Smooth muscle cell (in vitro differentiated cells): Measurements from ENCODE around the gene CCER1. TPM values are rescaled to one million over a fixed set of nuclear protein-coding genes. Genes with fewer than 3 reads are reported as not detected.

Experiments
- DNase-seq: peaks from one replicate; lab custom pipeline; 2025; ENCODE audit not compliant: unreplicated experiment; lab: John Stamatoyannopoulos, UW
- H2AFZ ChIP-seq: fragments of 200-600 bp; sonication (generic); 2 replicates; pipeline ENCODE4 v1.6.0; 2016; ENCODE audit warnings: antibody characterized with exemption, low read depth, mild to moderate bottlenecking
- H3F3A ChIP-seq: fragments of 200-600 bp; sonication (generic); 2 replicates; pipeline ENCODE4 v1.6.0; 2017; ENCODE audit warnings: antibody characterized with exemption, low read depth
- H3K27ac ChIP-seq: fragments of 200-600 bp; sonication (generic); 2 replicates; pipeline ENCODE4 v1.5.1; 2016; ENCODE audit warnings: low read depth, mild to moderate bottlenecking
- H3K27me3 ChIP-seq: fragments of 200-600 bp; sonication (generic); 2 replicates; pipeline ENCODE4 v1.6.1; 2016; ENCODE audit warnings: low read depth, mild to moderate bottlenecking
- H3K36me3 ChIP-seq: fragments of 200-600 bp; sonication (generic); 2 replicates; pipeline ENCODE4 v1.5.1; 2016; ENCODE audit warnings: low read depth
- H3K4me1 ChIP-seq: fragments of 200-600 bp; sonication (generic); 2 replicates; pipeline ENCODE4 v1.5.1; 2016; ENCODE audit warnings: low read depth
- H3K4me2 ChIP-seq: fragments of 200-600 bp; sonication (generic); 2 replicates; pipeline ENCODE4 v1.6.0; 2016; ENCODE audit warnings: mild to moderate bottlenecking
- H3K4me3 ChIP-seq: fragments of 200-600 bp; sonication (generic); 2 replicates; pipeline ENCODE4 v1.5.1; 2016; ENCODE audit warnings: mild to moderate bottlenecking
- H3K79me2 ChIP-seq: fragments of 200-600 bp; sonication (generic); 2 replicates; pipeline ENCODE4 v1.6.0; 2016; ENCODE audit warnings: low read depth, mild to moderate bottlenecking
- H3K9ac ChIP-seq: fragments of 200-600 bp; sonication (generic); 2 replicates; pipeline ENCODE4 v1.6.0; 2016; ENCODE audit warnings: low read depth
- H3K9me3 ChIP-seq: fragments of 200-600 bp; sonication (generic); replicated peaks from 2 replicates; pipeline ENCODE4 v1.5.1; 2016; ENCODE audit warnings: low read depth
- H4K20me1 ChIP-seq: fragments of 200-600 bp; sonication (generic); 2 replicates; pipeline ENCODE4 v1.6.0; 2016; ENCODE audit warnings: low read depth
- CTCF ChIP-seq: fragments of 200-600 bp; sonication (generic); IDR thresholded peaks from 2 replicates; pipeline ENCODE4 v1.5.1; 2017; ENCODE audit warnings: borderline replicate concordance, mild to moderate bottlenecking, antibody characterized with exemption; ENCODE audit not compliant: insufficient read depth, poor library complexity, severe bottlenecking
- WGBS: methylation state at CpG from one replicate; pipeline ENCODE4 v1.1.7; 2016; ENCODE audit warnings: low lambda C conversion rate; 5-methylcytosine and 5-hydroxymethylcytosine counted together
- polyA plus RNA-seq: library from polyadenylated mRNA; unstranded; fragments of >200 nt; fragmentation: Nextera tagmentation; extraction: Ambion mirVana; gene quantifications from 2 replicates; pipeline ENCODE4 v1.2.1, GENCODE V29; 2016
- total RNA-seq: library from RNA; depleted of rRNA; stranded (reverse); fragments of >200 nt; gene quantifications from 2 replicates; pipeline ENCODE4 v1.2.3, GENCODE V29; 2014

The CCER1 gene, protein sequence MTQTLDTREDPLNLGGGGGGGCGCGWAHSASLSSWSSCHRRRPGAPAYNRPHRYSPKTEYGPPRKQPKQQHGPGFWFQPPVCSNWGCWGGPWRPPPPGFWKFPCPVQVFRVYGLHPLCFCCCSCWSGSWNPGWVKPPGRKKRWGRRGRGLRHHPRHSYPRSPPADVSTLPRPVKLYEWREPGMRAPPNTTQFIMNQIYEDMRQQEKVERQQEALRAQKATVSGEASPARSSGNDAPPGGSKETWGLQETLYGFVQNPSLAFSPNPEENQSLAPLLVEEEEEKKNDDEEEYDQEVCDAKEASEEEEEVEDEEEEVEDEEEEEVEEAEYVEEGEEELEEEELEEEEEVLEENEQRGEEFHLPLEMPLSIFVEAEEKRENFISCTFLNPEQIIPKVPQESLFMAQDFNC
- total RNA-seq (not detected in 2 replicates), polyA plus RNA-seq (not detected in 2 replicates)

DNA sequence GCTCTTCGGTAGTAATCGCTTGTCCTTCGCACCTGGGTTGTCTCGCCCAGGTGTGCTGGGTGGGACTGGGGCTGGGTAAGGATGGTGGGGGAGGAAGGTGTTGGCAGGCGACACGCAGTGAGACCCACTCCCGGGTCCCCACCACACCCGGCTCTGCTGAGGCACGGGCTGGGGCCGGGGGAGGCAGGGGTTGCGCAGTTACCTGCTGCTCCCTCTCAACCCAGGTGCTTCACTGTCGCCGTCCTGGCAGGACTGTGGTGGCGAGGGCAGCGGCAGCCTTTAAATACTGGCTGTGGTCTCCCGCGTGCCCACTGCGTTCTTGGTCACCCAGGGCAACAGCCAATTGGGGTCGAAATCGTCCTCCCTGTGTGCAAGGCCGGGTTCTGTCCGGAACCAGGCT lies at the start of gene CCER1:
TSS of gene CCER1 (minus strand) at position 256 of the 400 bp plus-strand sequence. CDS start 434 bp downstream, outside the sequence.
- H3K4me2 ChIP-seq, result no peak within 1 kb of the TSS
- no peak within 1 kb of the TSS for H2AFZ ChIP-seq
- DNase-seq, result no peak
- no peaks in the 10 kb centered on the region for H3F3A ChIP-seq
- H3K4me1 ChIP-seq, result no peaks in the 10 kb centered on the region
- no peaks in the 10 kb centered on the region for H3K36me3 ChIP-seq
- H4K20me1 ChIP-seq, result no peaks in the 10 kb centered on the region
- H3K4me3 ChIP-seq, result no peak within 1 kb of the TSS
- H3K79me2 ChIP-seq, result no peaks in the 10 kb centered on the region
- no peak within 1 kb of the TSS for H3K9ac ChIP-seq
- WGBS, result 97% methylated on average over 20 of the region's 22 CpGs
- H3K27ac ChIP-seq, result no peak within 1 kb of the TSS
- no peaks in the 10 kb centered on the region for H3K27me3 ChIP-seq
- no peak for TF ChIP-seq CTCF
- H3K9me3 ChIP-seq, result no peaks in the 10 kb centered on the region

DNA sequence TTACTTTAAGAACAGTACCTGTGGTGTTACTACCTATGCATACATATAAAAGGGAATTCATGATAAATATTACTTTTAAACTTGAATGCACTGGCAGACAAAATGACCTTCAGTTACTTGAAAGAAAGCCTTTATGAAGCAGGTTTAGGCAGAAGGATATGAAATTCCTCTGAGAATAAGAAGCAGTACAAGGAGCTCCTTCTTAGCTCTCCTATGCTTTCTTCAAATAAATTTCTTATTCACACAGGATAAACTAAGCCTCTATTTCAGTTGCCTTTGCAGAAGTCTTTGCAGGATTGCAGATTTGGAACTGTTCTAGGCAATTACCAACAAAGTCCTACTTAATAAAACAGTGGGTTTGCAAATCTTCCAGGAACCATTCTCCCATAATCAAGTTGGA lies 48.8 kb upstream of the CCER1 start:
- no peak for DNase-seq
- TF ChIP-seq CTCF, result no peak
- no peaks in the 10 kb centered on the region for H4K20me1 ChIP-seq

GRCh38 chr12:91001306-91001705 lies 46.3 kb upstream of the CCER1 start:
- no peaks in the 10 kb centered on the region for H3K27me3 ChIP-seq
- H3K9ac ChIP-seq, result no peak overlapping the region
- no peak overlapping the region for H2AFZ ChIP-seq
- peak overlapping the region; percentile 74 for H3K27ac ChIP-seq
- no peak for TF ChIP-seq CTCF
- H3K79me2 ChIP-seq, result no peaks in the 10 kb centered on the region
- no peaks in the 10 kb centered on the region for H3K9me3 ChIP-seq
- no peaks in the 10 kb centered on the region for H3K36me3 ChIP-seq
- DNase-seq, result no peak
- H3F3A ChIP-seq, result no peaks in the 10 kb centered on the region
- no peak overlapping the region for H3K4me2 ChIP-seq
- peaks cover 9% of the 10 kb centered on the region for H3K4me1 ChIP-seq
- H3K4me3 ChIP-seq, result no peak overlapping the region
- WGBS, result 96% methylated on average over 1 of the region's 1 CpG
- H4K20me1 ChIP-seq, result no peaks in the 10 kb centered on the region

More for the DNA sequence above, 48.8 kb upstream of the CCER1 start:
- Histone ChIP-seq H3K36me3 (no peaks in the 10 kb centered on the region), H3K9ac (no peak overlapping the region), H2AFZ (no peak overlapping the region), H3K9me3 (no peaks in the 10 kb centered on the region), H3K4me3 (no peak overlapping the region), H3K79me2 (no peaks in the 10 kb centered on the region), H3K4me1 (peaks cover 9% of the 10 kb centered on the region), H3K4me2 (no peak overlapping the region), H3F3A (no peaks in the 10 kb centered on the region), H3K27ac (no peak overlapping the region), H3K27me3 (no peaks in the 10 kb centered on the region)

DNA sequence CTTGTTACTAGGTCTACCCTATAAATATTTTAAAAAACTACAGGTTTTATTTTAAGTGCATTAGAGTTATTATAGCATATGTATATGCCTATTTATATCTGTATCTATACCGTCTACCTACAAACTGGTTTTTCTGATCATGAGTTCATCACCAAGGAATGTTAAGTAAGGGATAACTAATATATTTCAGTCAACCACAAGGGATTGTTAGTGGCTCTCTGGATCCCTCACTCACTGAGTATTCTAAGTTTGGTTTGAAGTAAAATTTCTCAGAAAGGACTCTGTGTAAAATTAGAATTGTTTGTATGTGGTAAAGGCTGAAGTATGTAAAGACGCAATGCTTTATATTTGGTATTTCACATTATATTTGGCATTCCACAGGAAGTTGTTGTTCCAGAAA lies 45.0 kb upstream of the CCER1 start:
- no peak for DNase-seq
- Histone ChIP-seq H3K4me3 (no peak overlapping the region), H3K9ac (peak overlapping the region; percentile 36), H3K4me2 (peak overlapping the region; percentile 75), H3K79me2 (no peaks in the 10 kb centered on the region), H3K27ac (peak overlapping the region; percentile 74), H2AFZ (peak overlapping the region; percentile 4), H3F3A (no peaks in the 10 kb centered on the region), H3K4me1 (peaks cover 14% of the 10 kb centered on the region), H3K9me3 (no peaks in the 10 kb centered on the region), H3K36me3 (no peaks in the 10 kb centered on the region), H3K27me3 (no peaks in the 10 kb centered on the region), H4K20me1 (no peaks in the 10 kb centered on the region)
- WGBS, result 11% methylated on average over 2 of the region's 2 CpGs
- no peak for TF ChIP-seq CTCF
